ENCODE data around the gene C9orf40. TPM values are rescaled to one million over a fixed set of nuclear protein-coding genes. Genes with fewer than 3 reads are reported as not detected.
A peak's percentile ranks its signal among the peaks of the same experiment; 100 is the strongest.

C9orf40 gene
- total RNA-seq, 1 donor from 2014 or later, result 19.6 TPM

DNA sequence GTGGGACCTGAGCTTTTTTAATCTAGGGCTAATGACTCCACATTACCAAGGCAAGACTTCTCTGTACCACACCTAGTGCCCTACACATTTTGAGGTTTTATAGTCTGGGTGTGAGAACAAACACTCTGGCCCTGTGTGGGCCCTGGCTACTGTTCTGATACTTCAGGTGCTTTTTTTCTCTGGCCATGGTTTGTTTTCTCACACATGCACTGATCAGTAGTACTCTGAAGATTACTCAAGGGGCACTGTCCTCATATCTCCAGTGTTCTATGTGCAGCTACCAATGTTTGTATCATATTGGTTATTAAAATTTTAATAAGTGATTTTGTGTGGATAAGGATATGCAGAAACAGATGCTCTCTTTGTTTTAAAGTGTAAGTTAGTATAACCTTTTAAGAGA, 5.9 kb upstream of the C9orf40 start:
- intact Hi-C loops (cut with micrococcal nuclease), result loop anchor here (10.0 kb wide), 1 partner anchor 1436 kb away; the partner anchor contains the start of gene RFK
- Mint-ChIP-seq H3K27me3 (no peaks in the 10 kb centered on the region), H3K27ac (no peak overlapping the region), H3K36me3 (ENCODE audit: low read depth) (peaks cover 19% of the 10 kb centered on the region), H3K9me3 (peaks cover 10% of the 10 kb centered on the region), H3K4me3 (no peak overlapping the region), H3K4me1 (peaks cover 11% of the 10 kb centered on the region)
- no peak for DNase-seq

DNA sequence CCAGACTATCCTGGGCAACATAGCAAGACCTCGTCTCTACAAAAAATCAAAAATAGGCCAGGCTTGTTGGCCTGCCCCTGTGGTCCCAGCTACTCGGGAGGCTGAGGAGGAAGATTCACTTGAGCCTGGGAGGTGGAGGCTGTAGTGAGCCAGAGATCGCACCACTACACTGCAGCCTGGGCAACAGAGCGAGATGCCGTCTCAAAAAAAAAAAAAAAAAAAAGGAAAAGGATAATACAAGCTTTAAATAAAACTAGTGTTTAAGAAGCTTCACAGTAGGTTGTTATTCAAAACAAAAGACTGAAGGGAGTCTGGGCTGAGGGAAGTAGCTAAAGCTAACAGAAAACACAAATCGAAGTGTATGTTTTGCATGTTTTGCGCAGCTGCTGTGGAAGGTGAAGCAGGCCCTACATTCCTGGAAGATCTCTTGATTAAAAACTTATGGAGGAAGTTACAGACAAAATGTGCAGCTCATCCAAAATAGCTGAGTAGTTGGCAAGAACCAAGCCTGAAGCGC, 581 bp upstream of the C9orf40 start:
- Mint-ChIP-seq H3K36me3 (ENCODE audit: low read depth) (peaks cover 11% of the 10 kb centered on the region), H3K27ac (peak overlapping the region; percentile 93), H3K27me3 (no peaks in the 10 kb centered on the region), H3K4me1 (peaks cover 38% of the 10 kb centered on the region), H3K4me3 (peak overlapping the region; percentile 98), H3K9me3 (no peaks in the 10 kb centered on the region)
- DNase-seq, result no peak
- intact Hi-C loops (cut with micrococcal nuclease), result loop anchor here (2.0 to 10.0 kb wide), 3 partner anchors 66 to 1442 kb away; partner anchors contain the start of genes RFK and TRPM6

DNA sequence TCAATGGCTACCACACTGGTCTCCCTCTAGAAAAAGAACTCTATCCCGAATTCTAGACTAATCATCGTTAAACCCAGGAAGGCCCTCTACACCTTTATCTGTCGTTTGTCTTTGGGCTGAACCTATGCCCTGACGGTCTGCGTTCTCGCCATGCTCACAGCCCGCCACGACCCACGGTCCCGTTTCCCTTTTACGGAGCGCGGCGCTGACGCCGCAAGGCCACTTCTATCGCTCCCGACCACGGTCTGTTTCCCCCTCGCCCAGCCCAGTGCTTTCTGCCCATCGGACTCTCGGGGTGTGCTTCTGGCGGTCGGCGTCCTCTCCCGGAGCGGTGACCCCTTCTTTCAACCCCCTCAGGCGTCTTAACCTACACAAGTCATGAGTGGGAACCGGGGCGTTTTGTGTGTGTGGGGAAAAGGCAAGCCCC, 974 bp downstream of the C9orf40 start:
- Mint-ChIP-seq H3K27ac (peak overlapping the region; percentile 97), H3K36me3 (ENCODE audit: low read depth) (peaks cover 18% of the 10 kb centered on the region), H3K9me3 (no peaks in the 10 kb centered on the region), H3K4me1 (peaks cover 39% of the 10 kb centered on the region), H3K27me3 (no peaks in the 10 kb centered on the region), H3K4me3 (peak overlapping the region; percentile 98)
- peak; percentile 87 for DNase-seq
- intact Hi-C loops (cut with micrococcal nuclease), result loop anchor here (1.0 to 10.0 kb wide), 6 partner anchors 64 to 1797 kb away; partner anchors contain the start of genes CARNMT1, NMRK1, OSTF1 and RFK

DNA sequence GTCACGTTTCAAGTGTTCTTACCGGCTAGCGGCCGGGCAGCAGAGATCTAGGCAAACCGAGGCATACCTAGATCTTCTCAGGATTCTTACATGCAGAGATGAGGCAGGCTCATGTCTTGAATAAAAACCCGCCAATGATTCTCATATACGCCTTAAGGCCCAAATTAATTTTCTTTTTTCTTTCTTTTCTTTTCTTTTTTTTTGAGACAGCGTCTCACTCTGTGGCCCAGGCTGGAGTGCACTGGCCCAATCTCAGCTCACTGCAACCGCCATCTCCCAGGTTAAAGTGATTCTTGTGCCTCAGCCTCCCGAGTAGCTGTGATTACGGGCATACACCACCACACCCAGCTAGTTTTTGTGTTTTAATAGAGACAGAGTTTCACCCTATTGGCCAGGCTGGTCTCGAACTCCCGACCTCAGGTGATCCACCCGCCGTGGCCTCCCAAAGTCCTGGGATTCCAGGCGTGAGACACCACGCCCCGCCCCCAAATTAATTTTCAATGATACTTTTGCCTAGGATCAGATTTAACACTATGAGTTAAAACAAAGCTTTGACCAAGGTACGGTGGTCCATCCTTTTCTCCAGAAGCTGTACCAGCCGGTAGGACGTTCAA, 1.5 kb downstream of the C9orf40 start:
- peak overlapping the region; percentile 98 for H3K4me3 Mint-ChIP-seq
- intact Hi-C loops (cut with micrococcal nuclease), result loop anchor here (2.0 to 10.0 kb wide), 3 partner anchors 64 to 1796 kb away; partner anchors contain the start of genes RFK and TRPM6
- peak; percentile 60 for DNase-seq
- peak overlapping the region; percentile 97 for H3K27ac Mint-ChIP-seq
- H3K27me3 Mint-ChIP-seq, result no peaks in the 10 kb centered on the region
- H3K36me3 Mint-ChIP-seq (ENCODE audit: low read depth), result peaks cover 18% of the 10 kb centered on the region
- peaks cover 38% of the 10 kb centered on the region for H3K4me1 Mint-ChIP-seq
- H3K9me3 Mint-ChIP-seq, result no peaks in the 10 kb centered on the region

DNA sequence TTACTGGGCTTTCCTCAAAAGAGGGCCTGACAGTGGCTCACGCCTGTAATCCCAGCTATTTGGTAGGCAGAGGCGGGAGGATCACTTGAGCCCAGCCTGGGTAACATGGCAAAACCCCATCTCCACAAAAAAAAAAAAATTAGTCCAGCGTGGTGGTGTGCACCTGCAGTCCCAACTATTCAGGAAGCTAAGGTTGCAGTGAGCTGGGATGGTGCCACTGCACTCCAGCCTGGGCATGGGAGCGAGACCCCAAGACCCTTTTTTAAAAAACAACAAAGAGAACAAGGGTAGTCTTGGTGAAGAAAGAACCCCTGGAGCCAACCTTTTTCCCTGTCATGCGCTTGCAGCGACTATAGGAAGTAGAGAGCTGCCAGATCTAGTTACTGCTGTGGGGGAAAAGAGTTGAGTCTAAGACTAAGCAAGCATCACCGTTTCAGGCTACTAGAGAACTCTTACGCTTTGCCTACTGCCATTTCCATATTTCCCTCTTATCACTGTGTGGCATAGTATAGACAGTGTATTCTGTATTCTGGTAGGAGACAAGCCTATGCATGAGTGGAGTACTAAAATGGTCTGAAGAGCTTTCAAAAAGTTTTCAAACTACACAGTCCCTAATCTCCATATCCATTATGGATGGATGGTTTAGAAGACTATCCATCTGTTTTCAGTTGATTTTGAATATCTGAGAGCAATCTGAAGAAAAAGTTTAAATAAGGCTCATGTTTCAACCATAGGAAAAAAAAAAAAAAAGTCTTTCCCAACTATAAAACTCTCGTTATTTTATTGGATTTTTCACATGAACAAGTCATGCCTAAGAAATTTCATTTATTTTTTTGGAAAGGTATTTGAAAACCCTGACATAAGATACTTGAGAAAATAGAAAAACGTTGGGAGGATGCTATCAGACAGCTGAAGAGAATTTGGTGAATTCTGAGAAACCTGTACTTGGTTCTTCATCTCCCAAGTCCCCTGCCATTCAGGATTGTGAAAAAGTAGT, 2.6 kb downstream of the C9orf40 start:
- H3K4me3 Mint-ChIP-seq, result peak overlapping the region; percentile 62
- peaks cover 18% of the 10 kb centered on the region for H3K36me3 Mint-ChIP-seq (ENCODE audit: low read depth)
- H3K4me1 Mint-ChIP-seq, result peaks cover 36% of the 10 kb centered on the region
- intact Hi-C loops (cut with micrococcal nuclease), result loop anchor here (2.0 to 10.0 kb wide), 3 partner anchors 63 to 1795 kb away; partner anchors contain the start of genes RFK and TRPM6
- H3K9me3 Mint-ChIP-seq, result no peaks in the 10 kb centered on the region
- H3K27ac Mint-ChIP-seq, result no peak overlapping the region
- no peak for DNase-seq
- no peaks in the 10 kb centered on the region for H3K27me3 Mint-ChIP-seq

DNA sequence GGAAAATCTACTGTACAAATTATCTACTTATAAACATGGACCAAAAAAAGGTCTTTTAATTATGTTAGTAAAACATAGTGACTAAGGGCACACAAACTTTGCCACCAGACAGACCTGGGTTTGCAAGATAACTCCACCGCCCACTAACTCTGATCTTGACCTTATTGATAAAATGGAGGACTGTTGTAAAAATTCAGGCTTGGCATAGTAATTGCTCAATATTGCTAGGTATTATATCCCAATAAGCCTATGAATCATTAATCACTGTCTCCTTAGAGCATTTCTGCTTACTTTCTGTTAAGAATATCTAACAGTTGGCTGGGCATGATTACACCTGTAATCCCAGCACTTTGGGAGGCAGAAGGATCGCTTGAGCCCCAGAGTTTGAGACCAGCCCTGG, 3.8 kb downstream of the C9orf40 start:
- H3K4me1 Mint-ChIP-seq, result peaks cover 31% of the 10 kb centered on the region
- no peaks in the 10 kb centered on the region for H3K27me3 Mint-ChIP-seq
- H3K36me3 Mint-ChIP-seq (ENCODE audit: low read depth), result peaks cover 18% of the 10 kb centered on the region
- no peak for DNase-seq
- H3K27ac Mint-ChIP-seq, result no peak overlapping the region
- intact Hi-C loops (cut with micrococcal nuclease), result no loop called here
- no peaks in the 10 kb centered on the region for H3K9me3 Mint-ChIP-seq
- H3K4me3 Mint-ChIP-seq, result no peak overlapping the region

DNA sequence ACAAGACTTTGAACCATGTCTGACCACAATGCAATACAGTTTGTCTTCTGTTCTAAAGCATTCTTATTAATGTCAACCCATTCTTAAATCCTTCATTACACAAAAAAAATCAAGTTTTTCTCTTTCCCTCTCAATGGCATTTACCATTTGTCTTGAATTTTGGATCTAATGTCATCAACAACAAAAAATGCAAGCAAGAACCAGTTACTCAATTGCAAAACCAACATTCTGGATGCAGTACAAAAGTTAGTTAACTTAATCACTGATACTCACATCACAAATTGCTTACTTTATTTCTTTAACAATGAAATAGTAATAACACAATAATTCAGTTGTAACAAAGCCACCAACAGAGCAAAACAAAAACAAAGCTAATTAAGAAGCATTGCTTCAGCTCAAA, 6.0 kb downstream of the C9orf40 start:
- intact Hi-C loops (cut with micrococcal nuclease), result no loop called here
- Mint-ChIP-seq H3K36me3 (ENCODE audit: low read depth) (peaks cover 14% of the 10 kb centered on the region), H3K4me1 (peaks cover 32% of the 10 kb centered on the region)

DNA sequence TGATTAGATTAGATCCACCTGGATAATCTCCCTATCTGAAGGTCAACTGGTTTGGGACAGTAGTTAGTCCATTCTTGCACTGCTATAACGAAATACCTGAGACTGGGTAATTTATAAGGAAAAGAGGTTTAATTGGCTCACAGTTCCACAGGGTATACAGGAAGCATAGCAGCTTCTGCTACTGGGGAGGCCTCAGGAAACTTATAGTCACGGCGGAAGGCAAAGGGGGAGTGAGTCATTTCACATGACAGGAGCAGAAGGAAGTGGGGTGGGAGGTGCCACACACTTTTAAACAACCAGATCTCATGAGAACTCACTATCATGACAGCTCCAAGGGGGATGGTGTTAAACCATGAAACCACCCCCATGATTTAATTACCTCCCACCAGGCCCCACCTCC, 9.9 kb downstream of the C9orf40 start:
- Mint-ChIP-seq H3K4me1 (peaks cover 10% of the 10 kb centered on the region), H3K4me3 (no peak overlapping the region), H3K36me3 (ENCODE audit: low read depth) (peaks cover 5% of the 10 kb centered on the region), H3K27ac (no peak overlapping the region), H3K9me3 (peaks cover 9% of the 10 kb centered on the region), H3K27me3 (peaks cover 6% of the 10 kb centered on the region)
- DNase-seq, result peak; percentile 65
- intact Hi-C loops (cut with micrococcal nuclease), result no loop called here

More for the DNA sequence above, 6.0 kb downstream of the C9orf40 start:
- no peak overlapping the region for H3K4me3 Mint-ChIP-seq
- no peaks in the 10 kb centered on the region for H3K27me3 Mint-ChIP-seq
- H3K9me3 Mint-ChIP-seq, result peaks cover 9% of the 10 kb centered on the region
- no peak overlapping the region for H3K27ac Mint-ChIP-seq
- no peak for DNase-seq

DNA sequence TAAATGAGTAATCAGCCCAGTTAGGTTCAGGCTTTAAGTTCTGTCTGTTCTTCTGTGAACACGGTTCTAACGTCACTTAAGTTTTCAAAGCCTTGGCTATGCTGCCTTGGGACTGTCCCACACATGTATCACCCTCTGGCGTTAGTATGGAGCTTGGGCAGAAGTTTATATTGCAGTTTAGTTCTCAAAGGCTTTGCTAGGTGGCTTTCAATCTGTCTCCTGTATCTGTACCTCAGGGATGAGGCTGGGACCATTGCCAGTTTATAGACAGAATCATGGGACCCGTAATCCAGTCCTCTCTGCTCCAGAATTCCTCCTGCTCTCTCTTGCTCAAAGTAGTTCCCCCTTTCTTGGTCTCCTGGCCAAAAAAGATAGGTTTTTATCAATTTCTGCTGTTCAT, 12.1 kb downstream of the C9orf40 start:
- H3K27me3 Mint-ChIP-seq, result peaks cover 11% of the 10 kb centered on the region
- H3K27ac Mint-ChIP-seq, result no peak overlapping the region
- no peak overlapping the region for H3K4me3 Mint-ChIP-seq
- H3K9me3 Mint-ChIP-seq, result peaks cover 9% of the 10 kb centered on the region
- no peak for DNase-seq
- peaks cover 10% of the 10 kb centered on the region for H3K4me1 Mint-ChIP-seq
- intact Hi-C loops (cut with micrococcal nuclease), result no loop called here
- H3K36me3 Mint-ChIP-seq (ENCODE audit: low read depth), result no peaks in the 10 kb centered on the region

DNA sequence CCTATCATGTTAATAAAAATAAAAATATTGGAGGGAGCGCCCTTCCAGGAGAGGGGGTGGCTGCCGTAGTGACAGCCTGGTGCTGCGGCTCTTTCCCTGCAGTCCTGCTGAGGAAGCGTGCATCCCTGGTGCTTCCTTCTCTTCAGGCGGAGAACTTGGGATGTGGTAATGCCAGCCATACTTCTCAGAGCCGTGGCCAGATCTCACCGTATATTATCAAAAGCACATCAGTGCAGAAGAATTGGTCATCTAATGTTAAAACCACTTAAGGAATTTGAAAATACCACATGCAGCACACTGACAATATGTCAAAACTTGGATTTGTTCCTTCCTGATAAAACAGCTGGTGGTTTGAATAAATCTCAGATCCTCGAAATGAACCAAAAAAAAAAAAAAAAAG, 17.7 kb downstream of the C9orf40 start:
- Mint-ChIP-seq H3K27me3 (peaks cover 14% of the 10 kb centered on the region), H3K9me3 (peaks cover 8% of the 10 kb centered on the region), H3K4me1 (no peaks in the 10 kb centered on the region), H3K4me3 (no peak overlapping the region), H3K36me3 (ENCODE audit: low read depth) (no peaks in the 10 kb centered on the region), H3K27ac (no peak overlapping the region)
- intact Hi-C loops (cut with micrococcal nuclease), result no loop called here
- no peak for DNase-seq

DNA sequence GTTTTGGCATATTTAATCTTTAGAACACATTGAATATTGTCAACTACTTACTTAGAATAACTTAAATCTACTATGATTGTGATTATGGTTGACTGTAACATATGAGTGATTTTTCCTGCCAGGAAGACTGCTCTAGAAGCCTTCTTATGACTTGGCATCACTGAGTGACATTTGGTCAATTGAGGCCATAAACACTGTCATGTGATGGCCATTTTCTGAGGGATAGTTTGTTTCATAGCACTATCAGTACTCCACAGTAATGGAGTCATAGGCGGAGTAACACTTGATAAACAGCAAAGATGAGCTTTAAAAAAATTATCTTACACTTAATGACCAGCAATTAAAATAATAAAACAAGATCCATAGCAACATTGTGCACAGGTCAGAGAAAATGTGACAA, 31.0 kb downstream of the C9orf40 start:
- DNase-seq, result no peak
- Mint-ChIP-seq H3K27ac (no peak overlapping the region), H3K9me3 (no peaks in the 10 kb centered on the region), H3K36me3 (ENCODE audit: low read depth) (no peaks in the 10 kb centered on the region), H3K4me3 (no peak overlapping the region), H3K27me3 (no peaks in the 10 kb centered on the region), H3K4me1 (no peaks in the 10 kb centered on the region)
- intact Hi-C loops (cut with micrococcal nuclease), result no loop called here

DNA sequence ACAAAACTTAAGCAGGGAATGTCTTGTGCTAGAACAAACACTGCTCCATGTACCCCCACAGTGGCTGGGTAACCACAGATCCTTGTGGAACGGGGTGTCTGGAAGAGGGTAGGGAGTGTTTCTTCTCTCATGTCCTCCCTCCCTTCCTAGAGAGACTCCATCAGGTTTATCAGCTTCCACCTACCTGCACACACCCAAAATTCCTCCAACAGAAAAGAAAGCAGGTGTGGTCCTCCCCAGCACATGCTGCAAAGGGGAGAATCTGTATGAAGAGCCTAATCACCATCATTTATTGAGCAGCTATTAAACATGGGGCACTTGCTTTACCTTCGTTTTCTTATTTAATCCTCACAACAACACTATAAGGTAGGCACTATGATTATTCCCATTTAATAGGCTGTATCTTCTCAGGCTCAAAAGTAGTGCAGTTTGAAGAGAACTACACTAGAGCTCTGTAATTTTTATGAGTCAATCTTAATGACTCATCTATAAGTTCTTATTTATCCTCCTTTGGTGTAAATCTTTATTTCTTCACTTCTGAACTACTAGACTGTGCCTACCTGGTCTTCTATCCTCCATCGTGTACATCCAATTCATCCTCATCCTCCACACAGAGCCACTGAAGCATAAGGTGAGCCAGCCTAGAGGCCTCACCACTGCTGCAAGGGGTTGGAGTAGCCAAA, 31.6 kb downstream of the C9orf40 start:
- no peaks in the 10 kb centered on the region for H3K9me3 Mint-ChIP-seq
- H3K27me3 Mint-ChIP-seq, result peaks cover 1% of the 10 kb centered on the region
- H3K27ac Mint-ChIP-seq, result no peak overlapping the region
- H3K4me3 Mint-ChIP-seq, result no peak overlapping the region
- intact Hi-C loops (cut with micrococcal nuclease), result no loop called here
- no peaks in the 10 kb centered on the region for H3K36me3 Mint-ChIP-seq (ENCODE audit: low read depth)
- H3K4me1 Mint-ChIP-seq, result no peaks in the 10 kb centered on the region
- DNase-seq, result no peak

DNA sequence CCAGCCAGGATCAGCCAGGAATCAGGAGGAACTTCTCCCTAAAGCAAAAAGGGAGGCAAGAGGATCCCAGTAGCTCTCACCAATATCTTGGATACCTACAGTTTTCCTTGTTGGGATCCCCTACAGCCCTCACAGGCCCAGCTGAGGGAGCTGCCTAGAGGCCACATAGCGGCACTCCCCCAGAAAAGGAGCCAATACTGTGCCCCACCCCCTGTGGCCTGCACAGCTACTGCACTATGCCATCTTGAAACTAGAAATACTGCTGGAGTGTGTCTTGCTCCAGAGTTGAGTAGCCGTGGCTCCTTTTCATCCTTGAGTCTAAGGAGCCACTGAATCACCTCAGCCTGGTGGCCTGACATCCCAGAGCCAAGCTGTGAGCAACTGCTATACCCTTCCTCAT, 42.7 kb downstream of the C9orf40 start:
- Mint-ChIP-seq H3K36me3 (ENCODE audit: low read depth) (no peaks in the 10 kb centered on the region), H3K4me3 (no peak overlapping the region), H3K27ac (no peak overlapping the region), H3K27me3 (peaks cover 2% of the 10 kb centered on the region), H3K9me3 (no peaks in the 10 kb centered on the region), H3K4me1 (no peaks in the 10 kb centered on the region)
- intact Hi-C loops (cut with micrococcal nuclease), result no loop called here
- DNase-seq, result no peak
